Measurements from ENCODE around the gene ARSG. TPM values are rescaled to one million over a fixed set of nuclear protein-coding genes. Genes with fewer than 3 reads are reported as not detected.

The ARSG gene
- total and polyA plus RNA-seq, 2 of the 13 experiments (the other 11 are each of a cell fraction or from before 2014, with no cell fraction given): 3.7 to 15.2 TPM

GRCh38 chr17:68324114-68324513 is 32.8 kb downstream of the ARSG start:
- FAIRE-seq (no peak), DNase-seq (ENCODE audit: low spot score) (no peak), ATAC-seq (no peak)
- BruUV-seq (replicated peaks): no TSS peak
- Histone ChIP-seq H3K36me3 (replicated peaks in 1 of 2; ENCODE audit: control insufficient read depth in 1 of 2, insufficient read depth in 2 of 2, low read length in 2 of 2) (no peaks in the 10 kb centered on the region), H3K4me2 (ENCODE audit: low read depth, low read length) (no peak overlapping the region), H3K9ac (ENCODE audit: insufficient read depth, low read depth, low read length) (no peak overlapping the region), H3K9me3 (ENCODE audit: low read length) (no peaks in the 10 kb centered on the region), H3K27ac (ENCODE audit: extremely low read length, insufficient read depth, low read length) (no peak overlapping the region), H3K4me1 (ENCODE audit: insufficient read depth, low read length) (peaks cover 31% of the 10 kb centered on the region), H4K20me1 (ENCODE audit: insufficient read depth, low read length) (no peaks in the 10 kb centered on the region), H3K4me3 (replicated peaks in 1 of 3; ENCODE audit: insufficient read depth in 1 of 3, low read depth in 2 of 3, low read length in 3 of 3) (no peak overlapping the region), H3K27me3 (ENCODE audit: control insufficient read depth in 1 of 2, insufficient read depth in 2 of 2, low read length in 2 of 2) (no peaks in the 10 kb centered on the region), H3K79me2 (ENCODE audit: insufficient read depth, low read length) (no peaks in the 10 kb centered on the region), H2AFZ (ENCODE audit: low read length) (no peak overlapping the region)
- WGBS (ENCODE audit: low lambda C conversion rate): 92% methylated on average over 10 of the region's 10 CpGs
- intact Hi-C loops (cut with micrococcal nuclease; ENCODE audit: unreplicated experiment): no loop called here
- CTCF ChIA-PET (ENCODE audit: low intra/inter-chr PET ratio, low total read pairs): no interaction called here
- in situ Hi-C loops (cut with HindIII; ENCODE audit: extremely low pct_ligation_motif_present, low pct_unique_long_range_greater_than_20kb): no loop called here
- POLR2A ChIA-PET: interaction anchor here (0.6 kb wide), 1 partner anchor 114 kb away, joined by 4 read pairs; no protein-coding TSS in a partner anchor
- TF ChIP-seq ZNF839 (CRISPR knock-in tag; IDR thresholded peaks at IDR 0.05; ENCODE audit: borderline replicate concordance): no peak
- TF ChIP-seq SOX5 (CRISPR knock-in tag; IDR thresholded peaks at IDR 0.05; ENCODE audit: borderline replicate concordance): no peak
- TF ChIP-seq ZNF841 (CRISPR knock-in tag; IDR thresholded peaks at IDR 0.05; ENCODE audit: borderline replicate concordance): no peak
- TF ChIP-seq ZNF354B (CRISPR knock-in tag; IDR thresholded peaks at IDR 0.05): no peak
- no peak for TF ChIP-seq ZSCAN29 (CRISPR knock-in tag; conservative IDR thresholded peaks at IDR 0.05)
- no peak for TF ChIP-seq SP1 (IDR thresholded peaks at IDR 0.05)
- no peak for TF ChIP-seq SP1 (CRISPR knock-in tag; IDR thresholded peaks at IDR 0.05)
- TF ChIP-seq ZNF292 (CRISPR knock-in tag; IDR thresholded peaks at IDR 0.05; ENCODE audit: borderline replicate concordance, low read depth): no peak
- no peak for TF ChIP-seq ZNF768 (CRISPR knock-in tag; IDR thresholded peaks at IDR 0.05)
- no peak for TF ChIP-seq TOE1 (CRISPR knock-in tag; IDR thresholded peaks at IDR 0.05)
- TF ChIP-seq ZBTB21 (CRISPR knock-in tag; IDR thresholded peaks at IDR 0.05): no peak
- no peak for TF ChIP-seq THYN1 (CRISPR knock-in tag; IDR thresholded peaks at IDR 0.05; ENCODE audit: borderline replicate concordance, low read depth)
- no peak for TF ChIP-seq ZNF572 (CRISPR knock-in tag; IDR thresholded peaks at IDR 0.05)
- no peak for TF ChIP-seq CSRNP2 (CRISPR knock-in tag; conservative IDR thresholded peaks at IDR 0.05; ENCODE audit: low read depth)
- no peak for TF ChIP-seq ZSCAN25 (CRISPR knock-in tag; IDR thresholded peaks at IDR 0.05)
- TF ChIP-seq NR1H2 (CRISPR knock-in tag; IDR thresholded peaks at IDR 0.05; ENCODE audit: borderline replicate concordance, low read depth): no peak
- TF ChIP-seq, protein P1, sequence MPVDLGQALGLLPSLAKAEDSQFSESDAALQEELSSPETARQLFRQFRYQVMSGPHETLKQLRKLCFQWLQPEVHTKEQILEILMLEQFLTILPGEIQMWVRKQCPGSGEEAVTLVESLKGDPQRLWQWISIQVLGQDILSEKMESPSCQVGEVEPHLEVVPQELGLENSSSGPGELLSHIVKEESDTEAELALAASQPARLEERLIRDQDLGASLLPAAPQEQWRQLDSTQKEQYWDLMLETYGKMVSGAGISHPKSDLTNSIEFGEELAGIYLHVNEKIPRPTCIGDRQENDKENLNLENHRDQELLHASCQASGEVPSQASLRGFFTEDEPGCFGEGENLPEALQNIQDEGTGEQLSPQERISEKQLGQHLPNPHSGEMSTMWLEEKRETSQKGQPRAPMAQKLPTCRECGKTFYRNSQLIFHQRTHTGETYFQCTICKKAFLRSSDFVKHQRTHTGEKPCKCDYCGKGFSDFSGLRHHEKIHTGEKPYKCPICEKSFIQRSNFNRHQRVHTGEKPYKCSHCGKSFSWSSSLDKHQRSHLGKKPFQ (CRISPR knock-in tag; IDR thresholded peaks at IDR 0.05; ENCODE audit: insufficient replicate concordance): no peak
- TF ChIP-seq, protein P2, sequence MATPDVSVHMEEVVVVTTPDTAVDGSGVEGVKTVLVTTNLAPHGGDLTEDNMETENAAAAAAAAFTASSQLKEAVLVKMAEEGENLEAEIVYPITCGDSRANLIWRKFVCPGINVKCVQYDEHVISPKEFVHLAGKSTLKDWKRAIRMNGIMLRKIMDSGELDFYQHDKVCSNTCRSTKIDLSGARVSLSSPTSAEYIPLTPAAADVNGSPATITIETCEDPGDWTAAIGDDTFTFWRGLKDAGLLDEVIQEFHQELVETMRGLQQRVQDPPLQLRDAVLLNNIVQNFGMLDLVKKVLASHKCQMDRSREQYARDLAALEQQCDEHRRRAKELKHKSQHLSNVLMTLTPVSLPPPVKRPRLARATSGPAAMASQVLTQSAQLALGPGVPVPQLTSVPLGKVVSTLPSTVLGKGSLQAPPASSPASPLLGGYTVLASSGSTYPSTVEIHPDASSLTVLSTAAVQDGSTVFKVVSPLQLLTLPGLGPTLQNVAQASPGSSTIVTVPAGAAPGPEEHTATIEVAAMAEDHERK (CRISPR knock-in tag; IDR thresholded peaks at IDR 0.05; ENCODE audit: low read depth): no peak
